ENCODE measurements around the gene TCFL5.

Gene TCFL5

GRCh38 chr20:62794007-62794724, 67.5 kb downstream of the TCFL5 start:
- DNase-seq: peak; percentile 44

DNA sequence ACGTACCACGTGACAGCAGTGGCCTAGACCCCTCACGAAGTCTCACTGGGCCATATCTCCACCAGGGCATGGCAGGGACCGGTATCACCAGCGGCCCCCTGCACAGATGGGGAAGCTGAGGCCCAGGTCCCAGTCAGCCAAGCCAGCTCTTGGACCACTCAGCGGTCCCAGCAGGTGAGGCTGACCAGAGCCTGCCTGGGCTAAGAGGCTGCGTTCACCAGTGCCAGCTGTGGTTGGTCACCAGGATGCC, 67.9 kb downstream of the TCFL5 start:
- no peak for DNase-seq

GRCh38 chr20:62792940-62793756, 68.5 kb downstream of the TCFL5 start:
- no peak for DNase-seq

DNA sequence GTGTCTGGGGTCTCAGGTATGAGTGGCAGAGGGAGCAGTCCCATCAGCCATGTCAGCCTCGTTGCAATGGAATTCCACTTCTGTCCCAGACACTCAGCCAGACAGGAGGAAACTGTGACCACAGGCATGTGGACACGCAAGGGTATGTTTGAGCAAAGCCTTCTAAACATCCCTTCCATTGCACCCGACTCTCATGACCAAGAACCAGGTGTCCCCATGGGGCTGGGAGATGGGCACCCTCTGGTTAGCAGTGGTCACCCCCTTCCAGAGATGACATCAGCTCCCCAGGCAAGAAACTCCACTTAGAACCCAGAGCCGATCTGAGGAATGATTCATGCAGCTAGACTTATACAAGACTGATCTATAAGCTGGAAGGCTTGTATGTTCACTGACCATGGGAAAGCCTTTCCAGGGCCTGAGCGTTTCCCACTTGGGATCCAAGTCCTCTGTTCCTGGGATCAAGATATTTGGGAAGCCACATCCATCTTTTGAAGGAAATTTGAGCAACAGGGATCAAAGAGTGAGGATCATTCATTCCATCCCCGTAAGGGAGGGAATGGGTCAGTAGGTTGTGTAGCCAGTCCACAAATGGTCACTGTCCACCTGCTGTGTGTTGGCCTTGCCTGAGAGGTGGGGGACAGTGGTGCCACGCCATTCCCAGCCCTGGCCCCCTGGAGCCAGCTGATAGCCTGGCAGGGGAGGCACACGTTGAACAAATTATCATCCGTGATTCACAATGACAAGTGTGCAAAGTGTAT, 69.3 kb downstream of the TCFL5 start:
- DNase-seq: no peak

DNA sequence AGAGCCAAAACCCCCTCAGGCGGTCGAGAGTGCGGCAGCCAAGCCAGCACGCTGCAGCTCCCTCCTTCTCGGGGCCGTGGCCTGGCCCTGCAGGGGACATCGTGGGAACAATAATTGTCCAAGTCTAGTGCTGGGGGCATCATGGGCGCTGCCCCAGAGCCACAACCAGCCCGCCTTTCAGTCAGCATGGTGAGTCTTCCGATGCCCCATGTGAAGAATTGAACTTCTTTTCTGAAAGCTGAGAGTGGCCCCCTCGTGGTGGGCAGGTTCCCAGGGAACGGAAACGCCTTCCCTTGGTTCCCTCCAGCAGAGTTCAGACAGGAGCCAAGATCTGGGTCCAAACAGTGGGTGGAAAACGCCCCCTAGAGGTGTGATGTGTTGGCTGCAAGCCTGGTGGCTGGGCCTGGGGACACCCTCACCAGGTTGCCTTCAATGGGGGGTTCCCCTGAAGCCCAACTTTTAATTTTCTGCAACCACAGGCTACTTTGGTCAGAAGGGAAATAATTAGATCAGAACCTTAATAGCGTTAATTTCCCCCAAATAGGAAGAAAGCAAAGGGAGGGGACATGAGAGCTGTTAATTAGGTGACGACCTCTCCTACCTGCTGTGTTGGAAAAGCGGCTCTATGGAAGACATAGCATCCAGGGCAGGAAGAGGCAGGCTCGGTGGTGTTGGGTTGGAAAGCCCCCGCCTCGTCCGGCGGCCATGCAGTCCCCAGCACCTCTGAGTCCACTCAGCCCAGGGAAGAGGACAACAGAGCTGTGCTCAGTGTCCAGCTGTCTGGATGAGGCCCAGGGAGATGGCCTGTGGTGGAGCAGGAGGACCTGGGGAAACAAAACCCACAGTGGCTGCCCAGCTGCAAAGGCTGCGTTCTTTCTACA, 70.1 kb downstream of the TCFL5 start:
- peak; percentile 34 for DNase-seq

Measured in SIG-M5 (cell line).